HCT116 (cell line): ENCODE results near the gene LPO.

Source experiments
- CEBPB ChIP-seq: IDR thresholded peaks from 2 replicates; pipeline ENCODE4 v1.6.1; 2012; ENCODE audit warnings: low read depth
- CTCF ChIP-seq, 3 experiments: fragments of 200-600 bp in 1 of 3; sonication (generic) in 1 of 3; IDR thresholded peaks in 2 of 3; conservative IDR thresholded peaks in 1 of 3; 2 replicates each; pipeline ENCODE4 v1.5.1; 2012 to 2017; ENCODE audit warnings: low read depth in 2 of 3, low read length in 2 of 3, antibody characterized with exemption in 1 of 3, borderline replicate concordance in 1 of 3, control low read depth in 1 of 3, mild to moderate bottlenecking in 1 of 3, mixed read lengths in 1 of 3, mixed run types in 1 of 3, moderate library complexity in 1 of 3; ENCODE audit not compliant: insufficient read depth in 1 of 3
- EZH2phosphoT487 ChIP-seq: fragments of 200-600 bp; IDR thresholded peaks from 2 replicates; pipeline ENCODE4 v1.6.1; 2018; ENCODE audit warnings: antibody characterized with exemption, borderline replicate concordance
- POLR2A ChIP-seq: IDR thresholded peaks from 2 replicates; pipeline ENCODE4 v1.7.0; 2011; ENCODE audit warnings: borderline replicate concordance; ENCODE audit not compliant: insufficient read depth, insufficient read length; ENCODE audit errors: extremely low read depth
- POLR2AphosphoS5 ChIP-seq: IDR thresholded peaks from 2 replicates; pipeline ENCODE4 v1.6.1; 2011; ENCODE audit warnings: mild to moderate bottlenecking, low read depth, low read length, moderate library complexity
- SIN3A ChIP-seq: IDR thresholded peaks from 2 replicates; pipeline ENCODE4 v1.6.1; 2012; ENCODE audit warnings: low read depth
- TCF7L2 ChIP-seq: IDR thresholded peaks from 2 replicates; pipeline ENCODE4 v1.7.0; 2011; ENCODE audit warnings: borderline replicate concordance, inconsistent platforms; ENCODE audit not compliant: insufficient read depth, insufficient read length; ENCODE audit errors: extremely low read depth

GRCh38 chr17:58300336-58300735 is 62.0 kb downstream of the LPO start:
- TF ChIP-seq SIN3A (no peak), TCF7L2 (no peak), POLR2A (no peak), POLR2AphosphoS5 (no peak), EZH2phosphoT487 (no peak), CTCF (IDR thresholded peaks at IDR 0.05 in 2 of 3, conservative IDR thresholded peaks at IDR 0.05 in 1 of 3; ENCODE audit: borderline replicate concordance in 1 of 3, insufficient read depth in 1 of 3, low read depth in 2 of 3, low read length in 2 of 3) (no peak), CEBPB (no peak)
